Right renal pelvis (tissue), 4 donors: Measurements from ENCODE around the gene ADGRB3. TPM values are rescaled to one million over a fixed set of nuclear protein-coding genes. Genes with fewer than 3 reads are reported as not detected.

Experiments
- DNase-seq, 4 donors: peaks; one replicate each; pipeline ENCODE4 v3.0.0-alpha.2; 2013; ENCODE audit warnings: low read depth in 4 of 4, low spot score in 3 of 4, missing footprints in 1 of 4
- polyA plus RNA-seq, 4 donors: library from polyadenylated mRNA; unstranded; fragments of 120-200 nt; gene quantifications; one replicate each; pipeline ENCODE4 v1.2.1, GENCODE V29; 2013; ENCODE audit not compliant: insufficient read length in 4 of 4

The ADGRB3 gene
- polyA plus RNA-seq, 4 donors = 4.2 to 5.5 (median 4.9) TPM

DNA sequence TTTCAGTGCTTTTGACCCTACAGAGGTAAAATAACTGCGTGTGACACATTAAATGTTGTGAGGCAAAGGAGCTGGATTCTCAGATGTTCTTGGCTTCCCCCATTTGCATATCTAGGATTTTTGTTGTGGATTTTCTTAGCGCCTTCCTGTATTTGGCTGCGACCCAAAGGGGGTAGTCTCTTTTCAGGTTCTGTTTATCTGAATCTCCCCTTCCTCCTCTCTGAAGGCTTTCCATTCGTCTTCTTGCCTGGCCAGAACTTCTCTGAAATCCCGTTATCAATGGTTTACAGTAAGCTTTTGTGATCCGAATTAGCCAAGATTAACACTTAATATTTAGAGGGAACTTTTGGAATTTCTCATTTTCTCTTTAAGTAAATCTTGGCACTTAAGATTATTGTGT lies 60.8 kb downstream of the ADGRB3 start:
- DNase-seq = no peak

DNA sequence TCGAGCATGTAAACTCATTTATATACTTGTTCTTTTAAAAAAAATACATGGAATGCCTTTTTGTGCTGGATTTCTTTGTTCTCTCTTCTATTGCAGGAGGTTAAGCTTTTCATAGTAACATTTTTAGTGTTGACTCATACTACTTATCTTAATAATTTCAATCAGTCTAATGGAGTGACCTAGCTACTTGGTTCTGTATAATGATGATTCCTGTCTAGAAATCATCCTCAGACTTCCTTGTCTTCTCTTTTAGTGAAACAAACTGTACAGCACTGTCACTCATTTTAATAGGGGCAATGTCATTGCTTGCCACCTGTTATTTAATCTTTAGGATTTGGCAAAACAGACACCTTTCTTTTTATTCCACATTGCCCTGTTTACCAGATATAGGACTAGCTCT lies 62.3 kb downstream of the ADGRB3 start:
- no peak for DNase-seq

GRCh38 chr6:68701159-68701558 lies 66.1 kb downstream of the ADGRB3 start:
- no peak for DNase-seq

DNA sequence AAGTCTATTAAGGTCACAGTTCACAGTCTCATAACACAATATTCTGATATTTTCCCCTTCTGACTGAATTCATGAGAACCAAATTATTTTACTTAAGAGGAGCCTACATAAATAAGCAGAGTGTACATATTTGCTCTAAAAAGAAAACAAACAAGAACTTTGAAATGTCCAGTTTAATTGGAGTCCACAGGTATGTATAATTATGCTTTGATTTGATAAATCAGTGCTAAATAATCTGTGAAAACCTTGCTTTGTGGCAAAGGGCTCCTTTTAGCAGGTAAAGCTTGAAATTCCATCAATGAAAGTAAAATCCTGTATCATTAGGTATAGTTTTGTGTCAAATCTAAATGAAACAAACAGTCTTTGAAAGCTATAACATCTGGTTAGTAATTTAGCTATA lies 69.4 kb downstream of the ADGRB3 start:
- DNase-seq = no peak

GRCh38 chr6:68709091-68709490 lies 74.0 kb downstream of the ADGRB3 start:
- no peak for DNase-seq

- no peak for DNase-seq
These were observed 74.8 kb downstream of the ADGRB3 start for GRCh38 chr6:68709882-68710281.

- no peak for DNase-seq
These were observed 75.4 kb downstream of the ADGRB3 start for GRCh38 chr6:68710496-68710895.

DNA sequence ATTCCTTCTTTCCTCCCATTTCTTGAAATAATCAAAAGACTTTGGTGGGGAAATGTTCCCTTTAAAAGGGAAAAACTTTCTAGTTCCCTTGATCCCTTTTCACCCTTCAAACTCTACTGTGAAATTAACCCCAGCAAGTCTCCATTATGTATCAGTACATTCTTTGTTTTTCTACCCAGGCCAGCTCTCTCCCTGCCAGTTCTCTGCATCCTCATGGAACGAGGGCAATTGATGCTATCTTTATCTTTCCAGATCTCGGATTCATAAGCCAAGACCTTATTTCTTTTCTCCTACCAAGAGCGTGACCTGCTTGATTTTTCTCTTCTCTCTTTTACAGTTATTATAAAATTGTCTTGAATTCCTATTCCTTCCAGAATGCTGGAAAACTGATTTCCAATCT lies 75.8 kb downstream of the ADGRB3 start:
- no peak for DNase-seq

GRCh38 chr6:68711386-68712000 lies 76.4 kb downstream of the ADGRB3 start:
- no peak for DNase-seq

DNA sequence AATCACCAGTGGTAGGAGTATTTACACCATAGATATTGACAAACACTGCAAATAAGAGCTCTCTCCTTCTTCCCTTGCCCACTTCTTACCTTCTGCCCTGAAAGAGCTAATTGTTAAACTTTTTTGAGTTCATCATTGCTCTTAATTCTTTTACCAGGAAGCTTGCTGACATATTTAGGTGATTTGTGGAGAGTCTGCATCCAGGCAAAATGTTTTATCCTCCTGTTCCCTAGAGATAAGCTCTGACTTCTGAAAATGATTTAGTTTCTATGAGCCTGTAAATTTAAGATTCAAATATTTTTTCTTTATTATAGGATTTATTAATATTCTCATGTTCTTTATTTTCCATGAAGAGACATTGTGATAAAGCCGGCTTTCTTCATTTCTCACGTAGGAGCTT lies 81.5 kb downstream of the ADGRB3 start:
- DNase-seq = no peak

DNA sequence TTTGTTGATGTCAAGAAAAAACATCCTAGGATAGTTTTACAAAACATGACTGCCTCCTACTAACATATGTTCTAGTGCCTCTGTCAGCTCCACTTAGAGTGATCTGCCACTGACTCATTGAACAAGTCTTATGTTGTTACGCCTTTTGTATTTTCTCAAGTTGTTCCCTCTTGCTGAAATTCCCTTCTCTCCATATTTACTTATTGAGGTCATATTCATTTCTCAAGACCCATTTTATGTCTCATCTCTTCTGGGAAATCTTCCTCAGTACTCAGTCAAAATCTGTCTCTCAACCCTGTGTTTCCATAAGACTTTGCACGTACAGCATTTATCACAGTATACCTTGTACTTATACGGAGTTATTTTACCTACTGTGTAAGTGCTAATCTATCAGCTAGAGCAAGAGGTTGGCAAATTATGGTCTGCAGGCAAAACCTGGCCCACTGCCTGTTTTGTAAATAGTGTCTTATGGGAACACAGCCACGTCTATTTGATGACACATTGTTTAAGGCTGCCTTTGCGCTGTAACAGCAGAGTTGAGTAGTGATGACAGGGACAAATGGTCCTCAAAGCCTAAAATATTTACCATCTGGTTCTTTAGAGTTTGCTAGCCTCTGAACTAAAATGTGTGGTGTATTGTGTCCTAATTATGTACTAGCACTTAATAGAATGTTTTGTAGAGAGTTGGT lies 83.4 kb downstream of the ADGRB3 start:
- no peak for DNase-seq

DNA sequence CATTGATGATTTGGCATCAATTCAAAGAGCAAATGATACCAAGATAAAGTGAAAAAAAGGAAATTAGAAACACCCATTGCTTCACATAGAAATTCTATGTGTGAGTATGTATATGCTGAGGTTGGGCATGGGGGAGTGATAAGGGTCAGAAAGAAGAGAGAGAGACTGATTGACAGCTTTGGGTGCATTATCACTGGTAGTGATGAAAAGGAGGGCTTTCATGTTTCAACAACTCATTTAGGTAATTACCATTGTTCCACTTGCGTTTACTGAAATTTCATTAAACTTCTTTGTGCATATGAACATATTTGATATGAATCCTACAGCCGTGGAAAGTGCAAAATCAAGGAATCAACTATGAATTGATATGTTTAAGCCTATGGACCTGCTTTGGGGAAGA lies 84.7 kb downstream of the ADGRB3 start:
- no peak for DNase-seq

DNA sequence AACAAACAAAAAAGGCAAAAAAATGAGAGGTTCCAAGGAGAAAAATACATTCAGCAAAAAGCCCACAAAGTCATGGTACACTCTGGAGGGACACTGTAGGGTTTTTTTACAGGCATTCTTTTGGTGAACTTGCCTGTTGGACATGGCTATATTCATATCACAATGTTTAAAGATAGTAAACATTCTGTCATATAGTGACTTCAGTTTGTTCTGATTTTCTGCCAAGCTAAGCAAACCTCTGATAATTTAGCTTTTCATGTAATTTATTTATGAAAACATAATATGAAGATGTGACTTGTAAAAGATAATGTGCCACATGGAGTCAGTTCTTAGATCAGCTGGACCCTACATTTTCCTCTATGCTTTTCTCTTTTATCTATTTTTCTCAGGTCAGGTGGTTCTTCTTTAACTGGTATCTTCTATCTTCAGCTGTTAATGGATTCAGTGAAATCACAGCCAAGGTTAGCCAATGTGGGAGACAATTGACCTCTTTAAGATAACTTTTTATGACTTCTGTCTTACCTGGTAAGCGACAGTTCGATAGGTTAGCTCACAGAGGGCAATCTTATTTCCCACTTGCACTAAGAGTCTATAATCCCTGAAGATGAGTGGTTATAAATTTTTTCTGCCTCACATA lies 87.9 kb downstream of the ADGRB3 start:
- DNase-seq = no peak

- no peak for DNase-seq
These were observed 89.0 kb downstream of the ADGRB3 start for GRCh38 chr6:68724060-68724459.

GRCh38 chr6:68726337-68726736 lies 91.3 kb downstream of the ADGRB3 start:
- DNase-seq = no peak

GRCh38 chr6:68726992-68727391 lies 91.9 kb downstream of the ADGRB3 start:
- DNase-seq = no peak

DNA sequence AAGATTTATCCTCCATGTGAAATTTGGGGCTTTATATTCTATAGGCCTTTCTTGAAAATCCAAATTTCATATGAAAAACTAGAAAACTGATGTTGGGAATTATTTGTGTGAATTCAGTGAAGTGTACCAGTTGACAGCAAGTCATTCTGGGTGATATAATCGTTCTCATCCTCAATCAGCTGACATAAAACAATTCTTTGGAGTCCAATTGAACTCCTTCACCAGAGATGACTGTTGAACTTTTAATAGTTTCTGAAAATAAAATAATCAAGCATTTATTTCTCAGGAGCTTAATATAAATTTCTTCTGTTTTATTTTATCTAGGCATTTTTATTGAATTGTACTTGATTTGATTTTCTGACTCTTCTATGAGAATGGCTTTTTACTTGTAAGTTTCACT lies 92.6 kb downstream of the ADGRB3 start:
- DNase-seq = no peak

DNA sequence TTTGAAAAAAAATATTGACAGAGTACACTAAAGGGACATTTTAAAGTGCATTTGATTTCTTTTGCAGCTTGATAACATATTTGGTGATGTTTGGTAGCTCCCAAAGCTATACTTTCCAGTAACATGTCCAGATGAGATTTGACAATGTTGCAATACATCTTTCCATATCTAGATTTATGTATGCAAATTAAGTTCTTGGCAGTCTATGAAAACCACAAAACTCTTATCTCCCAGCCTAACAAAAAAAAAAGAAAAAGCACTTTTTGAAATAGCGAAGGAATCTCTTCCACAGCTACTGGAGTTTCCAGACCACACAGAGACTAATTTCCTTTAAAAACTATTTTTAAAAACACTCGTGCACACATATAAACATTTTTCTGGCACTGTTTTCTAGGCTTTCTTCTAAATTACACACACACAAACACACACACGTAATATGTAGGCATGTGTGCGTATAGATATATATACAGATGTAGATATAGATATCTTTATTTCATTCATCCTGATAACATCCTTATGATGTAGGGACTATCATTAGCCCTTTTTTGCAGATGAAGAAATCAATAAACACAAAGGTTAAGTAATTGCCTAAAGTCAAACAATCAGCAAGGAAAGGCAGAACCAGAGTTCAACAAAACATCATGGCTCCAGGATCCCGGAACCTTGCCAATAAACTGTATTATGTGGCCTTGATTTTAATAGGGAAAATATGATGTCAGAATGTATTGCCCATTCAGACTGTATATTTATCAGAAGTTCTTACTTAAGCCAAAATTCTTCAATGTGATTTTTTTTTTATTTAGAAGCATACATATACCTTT lies 93.3 kb downstream of the ADGRB3 start:
- no peak for DNase-seq

- DNase-seq = no peak
These were observed 94.4 kb downstream of the ADGRB3 start for GRCh38 chr6:68729377-68729903.

GRCh38 chr6:68730291-68731054 lies 95.4 kb downstream of the ADGRB3 start:
- no peak for DNase-seq
